Panc1 (cell line): Measurements from ENCODE around the gene FEM1B. TPM values are rescaled to one million over a fixed set of nuclear protein-coding genes. Genes with fewer than 3 reads are reported as not detected.

Experiments
- ATAC-seq: fragments of 200-7000 bp; cut with Tn5 transposase; 2 replicates; pipeline ENCODE4 v1.9.1; 2020; ENCODE audit warnings: mild to moderate bottlenecking, moderate library complexity
- BruUV-seq: library from RNA; stranded (reverse); fragments of 400-500 nt; replicated peaks from 2 replicates; lab custom pipeline; 2021; lab: Mats Ljungman, UMichigan
- CTCF ChIA-PET: fragments of 300-600 bp; sonication (Branson Sonifier 250); formaldehyde crosslinking; loops from one replicate; lab custom pipeline; 2022; ENCODE audit warnings: antibody characterized with exemption; lab: Charles Lee
- POLR2A ChIA-PET: fragments of 300-600 bp; sonication (Branson Sonifier 250); formaldehyde crosslinking; loops from one replicate; lab custom pipeline; 2022; ENCODE audit warnings: antibody characterized with exemption; lab: Charles Lee
- DNase-seq: peaks from one replicate; pipeline ENCODE4 v3.0.0-alpha.2; 2010; ENCODE audit warnings: low read depth, low spot score
- H3K27ac ChIP-seq: 2 replicates; pipeline ENCODE4 v1.5.1; 2011; ENCODE audit warnings: mild to moderate bottlenecking, low read length, inconsistent platforms
- H3K27me3 ChIP-seq: fragments of 200-500 bp; sonication (Bioruptor generic); 2 replicates; pipeline ENCODE4 v1.6.0; 2014; ENCODE audit warnings: low read length, inconsistent platforms; ENCODE audit not compliant: control insufficient read depth, insufficient read depth
- H3K36me3 ChIP-seq: fragments of 200-500 bp; sonication (Bioruptor generic); 2 replicates; pipeline ENCODE4 v1.5.1; 2014; ENCODE audit warnings: inconsistent platforms, mild to moderate bottlenecking, low read length, moderate library complexity; ENCODE audit not compliant: control insufficient read depth, insufficient read depth
- H3K4me1 ChIP-seq: 2 replicates; pipeline ENCODE4 v1.5.1; 2011; ENCODE audit warnings: inconsistent platforms, mild to moderate bottlenecking, low read length, moderate library complexity; ENCODE audit not compliant: control insufficient read depth, insufficient read depth
- H3K4me3 ChIP-seq, 2 experiments: 2 replicates each; pipeline ENCODE4 v1.5.1; 2011 to 2012; ENCODE audit warnings: low read depth in 2 of 2, low read length in 2 of 2, mild to moderate bottlenecking in 2 of 2, inconsistent platforms in 1 of 2, moderate library complexity in 1 of 2
- H3K9me3 ChIP-seq: fragments of 200-500 bp; sonication (Bioruptor generic); 2 replicates; pipeline ENCODE4 v1.5.1; 2014; ENCODE audit warnings: low read depth, mild to moderate bottlenecking, inconsistent platforms, low read length, moderate library complexity; ENCODE audit not compliant: control insufficient read depth, insufficient read depth
- CTCF ChIP-seq: fragments of 450-650 bp; IDR thresholded peaks from 2 replicates; pipeline ENCODE4 v1.5.1; 2017; ENCODE audit warnings: mild to moderate bottlenecking
- POLR2AphosphoS5 ChIP-seq: IDR thresholded peaks from 2 replicates; pipeline ENCODE4 v1.6.1; 2012; ENCODE audit warnings: mild to moderate bottlenecking, low read depth, low read length, moderate library complexity
- REST ChIP-seq, 2 experiments: IDR thresholded peaks; 2 replicates each; pipeline ENCODE4 v1.6.1; 2011 to 2012; ENCODE audit warnings: low read depth in 2 of 2, control low read depth in 1 of 2, low read length in 1 of 2, mild to moderate bottlenecking in 1 of 2, moderate library complexity in 1 of 2; ENCODE audit not compliant: insufficient read depth in 1 of 2
- SIN3A ChIP-seq: IDR thresholded peaks from 2 replicates; pipeline ENCODE4 v1.6.1; 2012; ENCODE audit warnings: low read depth, mild to moderate bottlenecking, low read length, moderate library complexity, borderline replicate concordance; ENCODE audit not compliant: insufficient read depth
- TCF7L2 ChIP-seq: IDR thresholded peaks from 2 replicates; pipeline ENCODE4 v1.6.1; 2011; ENCODE audit warnings: mild to moderate bottlenecking, low read depth, low read length, inconsistent platforms
- in situ Hi-C: cut with HindIII; loops from 2 replicates; pipeline ENCODE4 v1.10.0; 2016; ENCODE audit warnings: low sequenced_read_pairs, low pct_unique_long_range_greater_than_20kb
- intact Hi-C: fragments of 100-400 bp; cut with micrococcal nuclease; formaldehyde crosslinking; loops from one replicate; pipeline ENCODE4 v1.10.0; 2022; ENCODE audit not compliant: unreplicated experiment
- total RNA-seq: library from RNA; stranded (reverse); gene quantifications from one replicate; pipeline ENCODE4 v1.2.1, GENCODE V29; 2021; ENCODE audit not compliant: unreplicated experiment

FEM1B gene
- total RNA-seq, 1 experiment from 2014 or later: 34.8 TPM

DNA sequence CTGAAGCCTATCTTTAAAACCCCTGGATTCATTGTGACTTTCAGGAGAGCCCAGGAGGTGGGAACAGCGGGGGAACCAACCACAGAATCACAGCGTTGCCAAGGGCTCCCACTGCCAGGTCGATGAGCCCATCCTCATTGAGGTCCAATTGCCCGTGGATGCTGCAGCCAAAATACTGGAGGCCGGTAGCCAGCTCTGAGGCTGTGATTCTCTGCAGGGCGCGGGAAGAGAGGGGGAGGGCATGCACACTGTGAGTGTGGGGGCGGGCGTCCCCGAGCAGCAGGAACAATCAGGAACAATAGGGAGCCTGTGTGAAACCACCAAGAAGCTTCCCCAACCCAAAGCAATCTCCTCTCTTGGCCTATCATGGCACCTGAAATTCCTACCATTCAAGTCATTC, 53.4 kb downstream of the FEM1B start:
- Histone ChIP-seq H3K36me3 (no peaks in the 10 kb centered on the region), H3K9me3 (no peaks in the 10 kb centered on the region), H3K27me3 (no peaks in the 10 kb centered on the region; the same call in 1 of the 2 replicates), H3K4me3 (no peak overlapping the region), H3K4me1 (no peaks in the 10 kb centered on the region), H3K27ac (no peak overlapping the region)
- ATAC-seq (no peak), DNase-seq (no peak)
- TF ChIP-seq TCF7L2 (no peak), SIN3A (no peak), REST (IDR thresholded peaks at IDR 0.05; ENCODE audit: insufficient read depth in 1 of 2, low read depth in 2 of 2, low read length in 1 of 2) (no peak), CTCF (no peak), POLR2AphosphoS5 (no peak)
- in situ Hi-C loops (no loop called here), intact Hi-C loops (no loop called here)
- BruUV-seq: no TSS peak
- POLR2A ChIA-PET: no interaction called here
- CTCF ChIA-PET: no interaction called here

- in situ Hi-C loops: no loop called here
- ChIA-PET CTCF (no interaction called here), POLR2A (no interaction called here)
- TF ChIP-seq REST (IDR thresholded peaks at IDR 0.05; ENCODE audit: insufficient read depth in 1 of 2, low read depth in 2 of 2, low read length in 1 of 2): no peak
- no peak for TF ChIP-seq SIN3A
- no peak for TF ChIP-seq POLR2AphosphoS5
- TF ChIP-seq TCF7L2: no peak
- TF ChIP-seq CTCF: no peak
- DNase-seq: no peak
- intact Hi-C loops: no loop called here
- H3K4me3 ChIP-seq: no peak overlapping the region
- no peak overlapping the region for H3K27ac ChIP-seq
- no TSS peak for BruUV-seq
- H3K9me3 ChIP-seq: no peaks in the 10 kb centered on the region
- no peak for ATAC-seq
- H3K27me3 ChIP-seq: no peaks in the 10 kb centered on the region
- H3K4me1 ChIP-seq: no peaks in the 10 kb centered on the region
- H3K36me3 ChIP-seq: no peaks in the 10 kb centered on the region
These were observed 54.7 kb downstream of the FEM1B start for GRCh38 chr15:68332266-68332665.
